SK-N-SH (cell line): ENCODE results near the gene MEGF8. TPM values are rescaled to one million over a fixed set of nuclear protein-coding genes. Genes with fewer than 3 reads are reported as not detected.

ENCODE experiments used
- CTCF ChIA-PET: fragments of 300-600, 350-600 bp; formaldehyde crosslinking; extraction: SDS; loops from one replicate; lab custom pipeline; 2021; lab: Yijun Ruan, JAX
- POLR2A ChIA-PET: fragments of 350-600 bp; sonication (Branson Sonifier 250); formaldehyde crosslinking; extraction: SDS; loops from one replicate; lab custom pipeline; 2020; ENCODE audit warnings: antibody characterized with exemption, inconsistent platforms; lab: Yijun Ruan, JAX
- DNase-seq: peaks from one replicate; pipeline ENCODE4 v3.0.0; 2012
- H2AFZ ChIP-seq: fragments of 200-600 bp; sonication (generic); 2 replicates; pipeline ENCODE4 v1.8.1; 2016; ENCODE audit warnings: antibody characterized with exemption, mild to moderate bottlenecking, low read depth
- H3F3A ChIP-seq: fragments of 200-600 bp; sonication (generic); replicated peaks from 2 replicates; pipeline ENCODE3; 2016; ENCODE audit warnings: antibody characterized with exemption, mild to moderate bottlenecking; ENCODE audit not compliant: insufficient read depth
- H3K27ac ChIP-seq, 2 experiments: fragments of 200-500 bp in 1 of 2; fragments of 200-600 bp in 1 of 2; sonication (Bioruptor generic) in 1 of 2; sonication (generic), shearing (Covaris generic) in 1 of 2; 2 replicates each; pipeline versions ENCODE4 v1.5.1 to v1.6.1; 2014 to 2016; ENCODE audit warnings: low read depth in 2 of 2, inconsistent platforms in 1 of 2, low read length in 1 of 2, mild to moderate bottlenecking in 1 of 2, mixed read lengths in 1 of 2
- H3K27me3 ChIP-seq: fragments of 200-600 bp; sonication (generic), shearing (Covaris generic); 2 replicates; pipeline ENCODE4 v1.6.1; 2016; ENCODE audit warnings: mixed run types; ENCODE audit not compliant: insufficient read depth
- H3K36me3 ChIP-seq, 2 experiments: fragments of 200-500 bp in 1 of 2; fragments of 200-600 bp in 1 of 2; sonication (Bioruptor generic) in 1 of 2; sonication (generic) in 1 of 2; replicated peaks in 1 of 2; 2 replicates each; pipeline versions ENCODE3 to v1.5.1; 2014 to 2016; ENCODE audit warnings: low read length in 1 of 2, mild to moderate bottlenecking in 1 of 2; ENCODE audit not compliant: insufficient read depth in 2 of 2, control insufficient read depth in 1 of 2
- H3K4me1 ChIP-seq, 2 experiments: fragments of 200-500 bp in 1 of 2; fragments of 200-600 bp in 1 of 2; sonication (Bioruptor generic) in 1 of 2; sonication (generic), shearing (Covaris generic) in 1 of 2; 2 replicates each; pipeline versions ENCODE4 v1.5.1 to v1.6.1; 2014 to 2016; ENCODE audit warnings: low read depth in 1 of 2, low read length in 1 of 2, mixed run types in 1 of 2; ENCODE audit not compliant: insufficient read depth in 2 of 2, control insufficient read depth in 1 of 2
- H3K4me2 ChIP-seq: fragments of 200-600 bp; sonication (generic), shearing (Covaris generic); 2 replicates; pipeline ENCODE4 v1.6.1; 2017; ENCODE audit warnings: mixed run types
- H3K4me3 ChIP-seq, 2 experiments: fragments of 200-500 bp in 1 of 2; fragments of 200-600 bp in 1 of 2; sonication (Bioruptor generic) in 1 of 2; sonication (generic), shearing (Covaris generic) in 1 of 2; 2 replicates each; pipeline versions ENCODE4 v1.5.1 to v1.8.1; 2014 to 2016; ENCODE audit warnings: low read depth in 2 of 2, inconsistent platforms in 1 of 2, low read length in 1 of 2, mild to moderate bottlenecking in 1 of 2, mixed read lengths in 1 of 2, moderate library complexity in 1 of 2
- H3K79me2 ChIP-seq: fragments of 200-600 bp; sonication (generic); 2 replicates; pipeline ENCODE4 v1.8.1; 2017; ENCODE audit warnings: mild to moderate bottlenecking; ENCODE audit not compliant: insufficient read depth
- H3K9ac ChIP-seq: fragments of 200-600 bp; sonication (generic); 2 replicates; pipeline ENCODE4 v1.6.1; 2017; ENCODE audit warnings: mixed run types
- H3K9me2 ChIP-seq: fragments of 200-600 bp; sonication (generic); 2 replicates; pipeline ENCODE4 v1.6.1; 2017; ENCODE audit warnings: mixed run types
- H3K9me3 ChIP-seq: fragments of 200-600 bp; sonication (generic); 2 replicates; pipeline ENCODE4 v1.6.1; 2017; ENCODE audit warnings: mixed run types, mild to moderate bottlenecking, moderate library complexity
- H4K20me1 ChIP-seq: fragments of 200-600 bp; sonication (generic); 2 replicates; pipeline ENCODE4 v1.6.1; 2017; ENCODE audit warnings: mild to moderate bottlenecking, mixed run types; ENCODE audit not compliant: insufficient read depth
- CHD2 ChIP-seq: fragments of 150-350 bp; IDR thresholded peaks from 2 replicates; pipeline ENCODE4 v1.6.1; 2018; ENCODE audit warnings: low read length; ENCODE audit not compliant: partially characterized antibody
- EP300 ChIP-seq, 2 experiments: IDR thresholded peaks; 2 replicates each; pipeline versions ENCODE4 v1.4.0 to v1.6.1; 2012; ENCODE audit warnings: borderline replicate concordance in 1 of 2, low read depth in 1 of 2, low read length in 1 of 2
- EZH2phosphoT487 ChIP-seq: fragments of 200-600 bp; sonication (generic); IDR thresholded peaks from 2 replicates; pipeline ENCODE4 v1.6.1; 2017; ENCODE audit warnings: low read depth, mixed run types, mild to moderate bottlenecking, antibody characterized with exemption, moderate library complexity, borderline replicate concordance
- FOSL2 ChIP-seq: IDR thresholded peaks from 2 replicates; pipeline ENCODE4 v1.4.0; 2012; ENCODE audit warnings: low read depth, mild to moderate bottlenecking, moderate library complexity, borderline replicate concordance
- FOXJ3 ChIP-seq: sonication (generic); formaldehyde crosslinking; IDR thresholded peaks from 2 replicates; pipeline ENCODE4 v1.5.1; 2020; ENCODE audit warnings: mild to moderate bottlenecking, missing genetic modification reagents
- GATA2 ChIP-seq: sonication (generic); formaldehyde crosslinking; IDR thresholded peaks from 2 replicates; pipeline ENCODE4 v1.5.0; 2020; ENCODE audit warnings: mild to moderate bottlenecking, missing genetic modification reagents
- JUND ChIP-seq: IDR thresholded peaks from 2 replicates; pipeline ENCODE4 v1.4.0; 2012
- MEF2A ChIP-seq: IDR thresholded peaks from 2 replicates; pipeline ENCODE4 v1.4.0; 2012; ENCODE audit warnings: low read depth, borderline replicate concordance
- NRF1 ChIP-seq: IDR thresholded peaks from 2 replicates; pipeline ENCODE4 v1.6.1; 2012; ENCODE audit warnings: low read depth, mild to moderate bottlenecking, low read length
- RFX5 ChIP-seq: IDR thresholded peaks from 2 replicates; pipeline ENCODE4 v1.6.1; 2012; ENCODE audit warnings: mild to moderate bottlenecking, improper control_type of control experiment, low read length
- SIN3A ChIP-seq: IDR thresholded peaks from 2 replicates; pipeline ENCODE4 v1.6.1; 2012; ENCODE audit warnings: low read depth, mild to moderate bottlenecking, low read length, moderate library complexity, borderline replicate concordance
- TCF12 ChIP-seq: IDR thresholded peaks from 2 replicates; pipeline ENCODE4 v1.4.0; 2012
- YY1 ChIP-seq: IDR thresholded peaks from 2 replicates; pipeline ENCODE4 v1.4.0; 2012; ENCODE audit warnings: low read depth, mild to moderate bottlenecking
- WGBS: methylation state at CpG from one replicate; pipeline ENCODE4 v1.1.6; 2017; ENCODE audit warnings: low lambda C conversion rate; 5-methylcytosine and 5-hydroxymethylcytosine counted together
- polyA plus RNA-seq, 3 experiments: library from polyadenylated mRNA; depleted of rRNA; stranded (reverse); fragments of >200 nt; gene quantifications; 2 replicates each; pipeline ENCODE4 v1.2.3, GENCODE V29; 2012
- TF ChIP-seq, protein P1 (sequence below): IDR thresholded peaks from 2 replicates; pipeline ENCODE4; 2012
- TF ChIP-seq, protein P2 (sequence below): fragments of 200-600 bp; sonication (generic); IDR thresholded peaks from 2 replicates; pipeline ENCODE4 v1.6.1; 2017; ENCODE audit warnings: antibody characterized with exemption, mild to moderate bottlenecking, moderate library complexity
- TF ChIP-seq, protein P3 (sequence below): fragments of 150-350 bp; IDR thresholded peaks from 2 replicates; pipeline ENCODE4 v1.6.1; 2017; ENCODE audit warnings: antibody characterized with exemption, low read length, low read depth, borderline replicate concordance

The MEGF8 gene
- polyA plus RNA-seq, 1 of the 3 experiments (the other 2 are of a cell fraction): 19.1 TPM

DNA sequence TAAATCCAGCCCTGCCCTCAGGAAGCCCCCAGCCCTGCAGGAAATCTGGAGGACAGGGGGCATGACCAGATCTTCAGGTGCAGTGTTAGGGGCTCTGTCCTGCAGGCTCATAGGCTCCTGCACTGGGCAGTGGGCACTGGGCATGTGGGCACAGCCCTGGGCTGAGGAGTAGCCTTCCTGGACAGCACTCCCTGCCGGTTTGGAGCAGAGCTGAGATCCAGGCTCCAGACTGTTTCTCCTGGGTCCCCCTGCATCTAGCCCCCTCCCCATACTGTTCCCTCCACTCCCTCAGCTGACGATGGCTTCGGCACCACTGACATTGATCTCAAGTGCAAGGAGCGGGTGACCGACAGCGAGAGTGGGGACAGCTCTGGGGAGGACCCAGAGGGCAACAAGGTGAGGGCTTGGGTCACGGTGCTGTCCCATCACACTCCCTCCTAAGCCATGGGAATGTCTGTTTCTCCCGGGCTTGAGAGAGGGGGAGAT lies 35.8 kb upstream of the MEGF8 start:
- H4K20me1 ChIP-seq: peaks cover 24% of the 10 kb centered on the region
- peaks cover 12 to 24% of the 10 kb centered on the region in 2 experiments; a peak in 3 of 4 replicates for H3K4me1 ChIP-seq
- H2AFZ ChIP-seq: no peak overlapping the region
- H3K4me3 ChIP-seq: no peak overlapping the region
- H3K9me3 ChIP-seq: no peaks in the 10 kb centered on the region
- peaks cover 30 to 78% of the 10 kb centered on the region in 2 experiments for H3K36me3 ChIP-seq
- no peak for DNase-seq
- H3K79me2 ChIP-seq: peaks cover 34% of the 10 kb centered on the region
- no peak overlapping the region for H3K9ac ChIP-seq
- ChIA-PET POLR2A (no interaction called here), CTCF (interaction anchor here (0.7 to 9.5 kb wide), 7 partner anchors 9 to 181 kb away, joined by 3 to 60 read pairs (median 6); partner anchors contain the start of genes PAFAH1B3 and PRR19)
- no peak for TF ChIP-seq GATA2
- TF ChIP-seq CHD2: no peak
- TF ChIP-seq, protein P1, sequence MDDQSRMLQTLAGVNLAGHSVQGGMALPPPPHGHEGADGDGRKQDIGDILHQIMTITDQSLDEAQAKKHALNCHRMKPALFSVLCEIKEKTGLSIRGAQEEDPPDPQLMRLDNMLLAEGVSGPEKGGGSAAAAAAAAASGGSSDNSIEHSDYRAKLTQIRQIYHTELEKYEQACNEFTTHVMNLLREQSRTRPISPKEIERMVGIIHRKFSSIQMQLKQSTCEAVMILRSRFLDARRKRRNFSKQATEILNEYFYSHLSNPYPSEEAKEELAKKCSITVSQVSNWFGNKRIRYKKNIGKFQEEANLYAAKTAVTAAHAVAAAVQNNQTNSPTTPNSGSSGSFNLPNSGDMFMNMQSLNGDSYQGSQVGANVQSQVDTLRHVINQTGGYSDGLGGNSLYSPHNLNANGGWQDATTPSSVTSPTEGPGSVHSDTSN: no peak
- no peaks in the 10 kb centered on the region for H3K27me3 ChIP-seq
- no peaks in the 10 kb centered on the region for H3K9me2 ChIP-seq
- H3K4me2 ChIP-seq: no peak overlapping the region
- no peaks in the 10 kb centered on the region for H3F3A ChIP-seq
- no peak overlapping the region for H3K27ac ChIP-seq
- 96% methylated on average over 8 of the region's 8 CpGs for WGBS

DNA sequence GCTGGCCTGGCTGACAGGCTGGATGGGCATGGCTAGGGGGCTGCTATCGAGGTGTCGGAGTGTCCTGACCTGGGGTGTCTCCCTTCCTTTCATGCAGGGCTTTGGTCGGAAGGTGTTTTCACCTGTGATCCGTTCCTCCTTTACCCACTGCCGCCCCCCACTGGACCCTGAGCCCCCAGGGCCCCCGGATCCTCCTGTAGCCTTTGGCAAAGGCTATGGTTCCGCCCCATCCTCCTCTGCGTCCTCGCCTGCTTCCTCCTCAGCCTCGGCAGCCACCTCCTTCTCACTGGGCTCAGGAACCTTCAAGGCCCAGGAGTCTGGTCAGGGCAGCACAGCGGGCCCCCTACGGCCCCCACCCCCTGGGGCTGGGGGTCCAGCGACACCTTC lies 35.3 kb upstream of the MEGF8 start:
- H3K36me3 ChIP-seq: peaks cover 30 to 81% of the 10 kb centered on the region in 2 experiments
- CTCF ChIA-PET: interaction anchor here (0.7 to 9.5 kb wide), 5 partner anchors 9 to 182 kb away, joined by 4 to 60 read pairs (median 6); no protein-coding TSS in a partner anchor
- no peak for DNase-seq
- H3K9ac ChIP-seq: no peak overlapping the region
- peaks cover 19% of the 10 kb centered on the region for H4K20me1 ChIP-seq
- H3K27ac ChIP-seq: no peak overlapping the region; a peak in 1 of 4 replicates
- H3K4me3 ChIP-seq: no peak overlapping the region
- TF ChIP-seq NRF1 (no peak), SIN3A (no peak), MEF2A (no peak), EP300 (IDR thresholded peaks at IDR 0.05; ENCODE audit: borderline replicate concordance in 1 of 2, low read depth in 1 of 2, low read length in 1 of 2) (no peak), FOSL2 (no peak), JUND (no peak), TCF12 (no peak), CHD2 (no peak), EZH2phosphoT487 (no peak), FOXJ3 (CRISPR knock-in tag) (no peak), YY1 (no peak), RFX5 (no peak)
- TF ChIP-seq, protein P1: no peak
- TF ChIP-seq, protein P2, sequence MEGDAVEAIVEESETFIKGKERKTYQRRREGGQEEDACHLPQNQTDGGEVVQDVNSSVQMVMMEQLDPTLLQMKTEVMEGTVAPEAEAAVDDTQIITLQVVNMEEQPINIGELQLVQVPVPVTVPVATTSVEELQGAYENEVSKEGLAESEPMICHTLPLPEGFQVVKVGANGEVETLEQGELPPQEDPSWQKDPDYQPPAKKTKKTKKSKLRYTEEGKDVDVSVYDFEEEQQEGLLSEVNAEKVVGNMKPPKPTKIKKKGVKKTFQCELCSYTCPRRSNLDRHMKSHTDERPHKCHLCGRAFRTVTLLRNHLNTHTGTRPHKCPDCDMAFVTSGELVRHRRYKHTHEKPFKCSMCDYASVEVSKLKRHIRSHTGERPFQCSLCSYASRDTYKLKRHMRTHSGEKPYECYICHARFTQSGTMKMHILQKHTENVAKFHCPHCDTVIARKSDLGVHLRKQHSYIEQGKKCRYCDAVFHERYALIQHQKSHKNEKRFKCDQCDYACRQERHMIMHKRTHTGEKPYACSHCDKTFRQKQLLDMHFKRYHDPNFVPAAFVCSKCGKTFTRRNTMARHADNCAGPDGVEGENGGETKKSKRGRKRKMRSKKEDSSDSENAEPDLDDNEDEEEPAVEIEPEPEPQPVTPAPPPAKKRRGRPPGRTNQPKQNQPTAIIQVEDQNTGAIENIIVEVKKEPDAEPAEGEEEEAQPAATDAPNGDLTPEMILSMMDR: no peak
- TF ChIP-seq, protein P3, sequence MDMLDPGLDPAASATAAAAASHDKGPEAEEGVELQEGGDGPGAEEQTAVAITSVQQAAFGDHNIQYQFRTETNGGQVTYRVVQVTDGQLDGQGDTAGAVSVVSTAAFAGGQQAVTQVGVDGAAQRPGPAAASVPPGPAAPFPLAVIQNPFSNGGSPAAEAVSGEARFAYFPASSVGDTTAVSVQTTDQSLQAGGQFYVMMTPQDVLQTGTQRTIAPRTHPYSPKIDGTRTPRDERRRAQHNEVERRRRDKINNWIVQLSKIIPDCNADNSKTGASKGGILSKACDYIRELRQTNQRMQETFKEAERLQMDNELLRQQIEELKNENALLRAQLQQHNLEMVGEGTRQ: no peak
- H3K9me3 ChIP-seq: no peaks in the 10 kb centered on the region
- WGBS: 87% methylated on average over 10 of the region's 13 CpGs
- H3K27me3 ChIP-seq: no peaks in the 10 kb centered on the region
- H3K4me1 ChIP-seq: peaks cover 12 to 19% of the 10 kb centered on the region in 2 experiments; a peak in 3 of 4 replicates
- POLR2A ChIA-PET: no interaction called here
- H3F3A ChIP-seq: peaks cover under 1% of the 10 kb centered on the region
- H3K79me2 ChIP-seq: peaks cover 29% of the 10 kb centered on the region
- H3K4me2 ChIP-seq: no peak overlapping the region
- no peak overlapping the region for H2AFZ ChIP-seq
- H3K9me2 ChIP-seq: no peaks in the 10 kb centered on the region
